ENCODE results near the gene PRKD3.

The PRKD3 gene

GRCh38 chr2:37343537-37344434 lies 19.2 kb upstream of the PRKD3 start:
- H3K27ac ChIP-seq, result no peak overlapping the region
- TF ChIP-seq ZFX (IDR thresholded peaks at IDR 0.05; ENCODE audit: borderline replicate concordance), result no peak
- 0 out of 2 replicates have a peak, but pooled peaks have one; percentile 7 for TF ChIP-seq CTCF (IDR thresholded peaks at IDR 0.05)

- no peak overlapping the region for H3K27ac ChIP-seq
- TF ChIP-seq CTCF (IDR thresholded peaks at IDR 0.05) (no peak), ZFX (IDR thresholded peaks at IDR 0.05; ENCODE audit: borderline replicate concordance) (no peak)
Observed at GRCh38 chr2:37342591-37343220, 18.1 kb upstream of the PRKD3 start.

- no peak overlapping the region for H3K27ac ChIP-seq
- no peak for TF ChIP-seq CTCF (IDR thresholded peaks at IDR 0.05)
- no peak for TF ChIP-seq ZFX (IDR thresholded peaks at IDR 0.05; ENCODE audit: borderline replicate concordance)
Observed at GRCh38 chr2:37340637-37341036, 16.0 kb upstream of the PRKD3 start.

- TF ChIP-seq ZFX (IDR thresholded peaks at IDR 0.05; ENCODE audit: borderline replicate concordance) (no peak), CTCF (IDR thresholded peaks at IDR 0.05) (no peak)
- no peak overlapping the region for H3K27ac ChIP-seq
Observed at GRCh38 chr2:37338933-37339332, 14.3 kb upstream of the PRKD3 start.

GRCh38 chr2:37337620-37338280 lies 13.1 kb upstream of the PRKD3 start:
- H3K27ac ChIP-seq, result no peak overlapping the region
- TF ChIP-seq ZFX (IDR thresholded peaks at IDR 0.05; ENCODE audit: borderline replicate concordance) (no peak), CTCF (IDR thresholded peaks at IDR 0.05) (no peak)

- TF ChIP-seq CTCF (IDR thresholded peaks at IDR 0.05) (no peak), ZFX (IDR thresholded peaks at IDR 0.05; ENCODE audit: borderline replicate concordance) (no peak)
- no peak overlapping the region for H3K27ac ChIP-seq
Observed at GRCh38 chr2:37335604-37336003, 11.0 kb upstream of the PRKD3 start.
